HepG2 (cell line): ENCODE results near the gene C11orf21. TPM values are rescaled to one million over a fixed set of nuclear protein-coding genes. Genes with fewer than 3 reads are reported as not detected.
A peak's percentile ranks its signal among the peaks of the same experiment; 100 is the strongest.

Experiments
- AGO1 ChIP-seq: fragments of 200-400 bp; formaldehyde crosslinking; IDR thresholded peaks from 2 replicates; pipeline ENCODE4 v1.6.1; 2017; ENCODE audit warnings: mild to moderate bottlenecking, low read depth, low read length, moderate library complexity; ENCODE audit not compliant: poor library complexity, severe bottlenecking
- KDM2A ChIP-seq: sonication (generic); formaldehyde crosslinking; IDR thresholded peaks from 2 replicates; pipeline ENCODE4 v1.4.0; 2020; ENCODE audit warnings: low read depth, missing genetic modification reagents, borderline replicate concordance
- RELA ChIP-seq: sonication (generic); formaldehyde crosslinking; IDR thresholded peaks from 2 replicates; pipeline ENCODE4 v1.4.0; 2020; ENCODE audit warnings: missing genetic modification reagents
- SALL1 ChIP-seq: sonication (generic); formaldehyde crosslinking; IDR thresholded peaks from 2 replicates; pipeline ENCODE4 v1.8.0; 2022; ENCODE audit warnings: mild to moderate bottlenecking, missing genetic modification reagents
- SP140L ChIP-seq: sonication (generic); formaldehyde crosslinking; IDR thresholded peaks from 2 replicates; pipeline ENCODE4 v1.4.0; 2020; ENCODE audit warnings: missing genetic modification reagents, borderline replicate concordance
- ZFX ChIP-seq: sonication (generic); formaldehyde crosslinking; IDR thresholded peaks from 2 replicates; pipeline ENCODE4 v1.4.0; 2020; ENCODE audit warnings: mild to moderate bottlenecking, low read depth, missing genetic modification reagents, moderate library complexity
- ZNF234 ChIP-seq: sonication (generic); formaldehyde crosslinking; conservative IDR thresholded peaks from 2 replicates; pipeline ENCODE4 v1.5.1; 2020; ENCODE audit warnings: mild to moderate bottlenecking, missing genetic modification reagents
- ZNF598 ChIP-seq: sonication (generic); formaldehyde crosslinking; IDR thresholded peaks from 2 replicates; pipeline ENCODE4 v1.5.1; 2020; ENCODE audit warnings: mild to moderate bottlenecking, missing genetic modification reagents, borderline replicate concordance
- polyA plus RNA-seq, 8 experiments: library from polyadenylated mRNA; depleted of rRNA in 3 of 8; stranded (reverse) in 7 of 8; unstranded in 1 of 8; fragments of >200 nt; fragmentation: Illumina TruSeq in 4 of 8; extraction: Trizol in 4 of 8; gene quantifications; 2 replicates each; pipeline versions ENCODE4 v1.2.1 to v1.2.3, GENCODE V29; 2011 to 2016; ENCODE audit warnings: low read depth in 4 of 8, missing spikeins in 1 of 8, mixed read lengths in 1 of 8; ENCODE audit not compliant: insufficient read depth in 1 of 8
- total RNA-seq, 5 experiments: library from RNA; depleted of rRNA; stranded (reverse); fragments of >200 nt; fragmentation: Illumina TruSeq; extraction: Trizol; gene quantifications; 2 replicates each; pipeline ENCODE4 v1.2.3, GENCODE V29; 2016; ENCODE audit warnings: low read depth in 1 of 5
- TF ChIP-seq, protein P1 (sequence below), 2 experiments: sonication (generic) in 1 of 2; formaldehyde crosslinking in 1 of 2; IDR thresholded peaks; 2 replicates each; pipeline versions ENCODE4 v1.5.1 to v1.6.1; 2011 to 2020; ENCODE audit warnings: borderline replicate concordance in 1 of 2, low read depth in 1 of 2, low read length in 1 of 2, mild to moderate bottlenecking in 1 of 2, missing genetic modification reagents in 1 of 2, moderate library complexity in 1 of 2
- TF ChIP-seq, protein P2 (sequence below): sonication (generic); formaldehyde crosslinking; IDR thresholded peaks from 2 replicates; pipeline ENCODE4 v1.4.0; 2020; ENCODE audit warnings: missing genetic modification reagents
- TF ChIP-seq, protein P3 (sequence below): sonication (generic); formaldehyde crosslinking; IDR thresholded peaks from 2 replicates; pipeline ENCODE4 v1.4.0; 2020; ENCODE audit warnings: mild to moderate bottlenecking, missing genetic modification reagents
- TF ChIP-seq, protein P4 (sequence below): sonication (generic); formaldehyde crosslinking; IDR thresholded peaks from 2 replicates; pipeline ENCODE4 v1.4.0; 2020; ENCODE audit warnings: missing genetic modification reagents
- TF ChIP-seq, protein P5 (sequence below): sonication (generic); formaldehyde crosslinking; IDR thresholded peaks from 2 replicates; pipeline ENCODE4 v1.5.1; 2020; ENCODE audit warnings: mild to moderate bottlenecking, missing genetic modification reagents, moderate library complexity

C11orf21 gene
- total and polyA plus RNA-seq, 2 of the 13 experiments (the other 11 are each of a cell fraction or from before 2014, with no cell fraction given) = 0.08 TPM; not detected in 1

DNA sequence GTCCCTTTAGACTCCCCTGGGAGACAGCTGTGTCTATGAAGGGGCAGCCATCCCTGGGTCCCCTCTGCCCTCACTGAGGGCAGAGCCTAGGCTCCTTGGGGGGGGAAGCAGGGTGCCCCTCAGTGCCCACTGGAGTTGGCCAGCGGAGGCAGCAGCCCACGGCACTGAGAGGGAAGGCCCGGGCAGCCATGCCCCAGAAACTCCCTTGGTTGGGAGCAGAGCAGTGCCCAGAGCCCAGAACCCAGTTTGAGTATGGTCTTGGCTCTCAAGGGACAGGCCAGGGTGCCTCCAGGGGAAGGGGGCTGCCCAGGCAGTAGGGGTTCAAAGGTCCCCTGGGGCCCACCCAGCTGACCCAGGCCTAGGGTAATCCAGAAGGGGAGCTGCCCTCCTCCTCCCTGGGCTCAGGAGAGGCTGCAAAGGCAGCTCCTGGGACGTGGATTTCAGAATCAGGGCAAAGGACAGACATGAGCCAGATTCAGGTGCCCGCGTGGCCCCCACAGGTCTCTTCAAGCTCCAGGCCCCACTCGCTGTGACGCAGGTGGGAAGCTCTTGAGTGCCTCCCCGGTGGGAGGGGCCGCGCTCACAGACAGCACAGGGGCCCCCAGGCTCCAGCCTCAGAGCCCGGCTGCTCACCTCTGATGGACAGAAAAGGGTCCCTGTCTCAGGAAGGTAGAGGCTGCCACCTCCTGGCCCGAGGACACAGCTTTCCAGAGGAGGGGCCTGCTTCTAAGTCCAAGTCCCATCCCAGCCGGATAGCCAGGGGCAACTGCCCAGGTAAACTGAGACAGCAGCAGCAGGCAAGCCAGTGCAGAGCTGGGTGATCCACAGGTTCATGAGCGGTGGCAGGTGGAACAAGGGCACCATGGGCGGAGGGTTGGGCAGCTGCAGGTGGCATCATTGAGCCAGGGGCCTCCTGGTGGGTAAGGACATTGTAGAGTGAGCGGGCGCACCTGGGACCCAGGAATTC is 2.6 kb downstream of the C11orf21 start (continued):
- TF ChIP-seq, protein P1, sequence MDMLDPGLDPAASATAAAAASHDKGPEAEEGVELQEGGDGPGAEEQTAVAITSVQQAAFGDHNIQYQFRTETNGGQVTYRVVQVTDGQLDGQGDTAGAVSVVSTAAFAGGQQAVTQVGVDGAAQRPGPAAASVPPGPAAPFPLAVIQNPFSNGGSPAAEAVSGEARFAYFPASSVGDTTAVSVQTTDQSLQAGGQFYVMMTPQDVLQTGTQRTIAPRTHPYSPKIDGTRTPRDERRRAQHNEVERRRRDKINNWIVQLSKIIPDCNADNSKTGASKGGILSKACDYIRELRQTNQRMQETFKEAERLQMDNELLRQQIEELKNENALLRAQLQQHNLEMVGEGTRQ (IDR thresholded peaks at IDR 0.05; ENCODE audit: low read depth, low read length) = no peak
- TF ChIP-seq, protein P1 (CRISPR knock-in tag; IDR thresholded peaks at IDR 0.05; ENCODE audit: borderline replicate concordance) = no peak
- TF ChIP-seq, protein P2, sequence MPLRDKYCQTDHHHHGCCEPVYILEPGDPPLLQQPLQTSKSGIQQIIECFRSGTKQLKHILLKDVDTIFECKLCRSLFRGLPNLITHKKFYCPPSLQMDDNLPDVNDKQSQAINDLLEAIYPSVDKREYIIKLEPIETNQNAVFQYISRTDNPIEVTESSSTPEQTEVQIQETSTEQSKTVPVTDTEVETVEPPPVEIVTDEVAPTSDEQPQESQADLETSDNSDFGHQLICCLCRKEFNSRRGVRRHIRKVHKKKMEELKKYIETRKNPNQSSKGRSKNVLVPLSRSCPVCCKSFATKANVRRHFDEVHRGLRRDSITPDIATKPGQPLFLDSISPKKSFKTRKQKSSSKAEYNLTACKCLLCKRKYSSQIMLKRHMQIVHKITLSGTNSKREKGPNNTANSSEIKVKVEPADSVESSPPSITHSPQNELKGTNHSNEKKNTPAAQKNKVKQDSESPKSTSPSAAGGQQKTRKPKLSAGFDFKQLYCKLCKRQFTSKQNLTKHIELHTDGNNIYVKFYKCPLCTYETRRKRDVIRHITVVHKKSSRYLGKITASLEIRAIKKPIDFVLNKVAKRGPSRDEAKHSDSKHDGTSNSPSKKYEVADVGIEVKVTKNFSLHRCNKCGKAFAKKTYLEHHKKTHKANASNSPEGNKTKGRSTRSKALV (CRISPR knock-in tag) = no peak
- TF ChIP-seq SP140L (CRISPR knock-in tag) (no peak), RELA (0 out of 2 replicates have a peak, but pooled peaks have one; percentile 54), KDM2A (CRISPR knock-in tag) (peak; percentile 59; the same call in 1 of the 2 replicates), ZNF234 (CRISPR knock-in tag) (0 out of 2 replicates have a peak, but pooled peaks have one; percentile 33), AGO1 (no peak), ZNF598 (CRISPR knock-in tag) (no peak), SALL1 (peak; percentile 31; the same call in 1 of the 2 replicates), ZFX (CRISPR knock-in tag) (peak; percentile 60)
- TF ChIP-seq, protein P3, sequence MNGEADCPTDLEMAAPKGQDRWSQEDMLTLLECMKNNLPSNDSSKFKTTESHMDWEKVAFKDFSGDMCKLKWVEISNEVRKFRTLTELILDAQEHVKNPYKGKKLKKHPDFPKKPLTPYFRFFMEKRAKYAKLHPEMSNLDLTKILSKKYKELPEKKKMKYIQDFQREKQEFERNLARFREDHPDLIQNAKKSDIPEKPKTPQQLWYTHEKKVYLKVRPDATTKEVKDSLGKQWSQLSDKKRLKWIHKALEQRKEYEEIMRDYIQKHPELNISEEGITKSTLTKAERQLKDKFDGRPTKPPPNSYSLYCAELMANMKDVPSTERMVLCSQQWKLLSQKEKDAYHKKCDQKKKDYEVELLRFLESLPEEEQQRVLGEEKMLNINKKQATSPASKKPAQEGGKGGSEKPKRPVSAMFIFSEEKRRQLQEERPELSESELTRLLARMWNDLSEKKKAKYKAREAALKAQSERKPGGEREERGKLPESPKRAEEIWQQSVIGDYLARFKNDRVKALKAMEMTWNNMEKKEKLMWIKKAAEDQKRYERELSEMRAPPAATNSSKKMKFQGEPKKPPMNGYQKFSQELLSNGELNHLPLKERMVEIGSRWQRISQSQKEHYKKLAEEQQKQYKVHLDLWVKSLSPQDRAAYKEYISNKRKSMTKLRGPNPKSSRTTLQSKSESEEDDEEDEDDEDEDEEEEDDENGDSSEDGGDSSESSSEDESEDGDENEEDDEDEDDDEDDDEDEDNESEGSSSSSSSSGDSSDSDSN (CRISPR knock-in tag) = no peak
- TF ChIP-seq, protein P4, sequence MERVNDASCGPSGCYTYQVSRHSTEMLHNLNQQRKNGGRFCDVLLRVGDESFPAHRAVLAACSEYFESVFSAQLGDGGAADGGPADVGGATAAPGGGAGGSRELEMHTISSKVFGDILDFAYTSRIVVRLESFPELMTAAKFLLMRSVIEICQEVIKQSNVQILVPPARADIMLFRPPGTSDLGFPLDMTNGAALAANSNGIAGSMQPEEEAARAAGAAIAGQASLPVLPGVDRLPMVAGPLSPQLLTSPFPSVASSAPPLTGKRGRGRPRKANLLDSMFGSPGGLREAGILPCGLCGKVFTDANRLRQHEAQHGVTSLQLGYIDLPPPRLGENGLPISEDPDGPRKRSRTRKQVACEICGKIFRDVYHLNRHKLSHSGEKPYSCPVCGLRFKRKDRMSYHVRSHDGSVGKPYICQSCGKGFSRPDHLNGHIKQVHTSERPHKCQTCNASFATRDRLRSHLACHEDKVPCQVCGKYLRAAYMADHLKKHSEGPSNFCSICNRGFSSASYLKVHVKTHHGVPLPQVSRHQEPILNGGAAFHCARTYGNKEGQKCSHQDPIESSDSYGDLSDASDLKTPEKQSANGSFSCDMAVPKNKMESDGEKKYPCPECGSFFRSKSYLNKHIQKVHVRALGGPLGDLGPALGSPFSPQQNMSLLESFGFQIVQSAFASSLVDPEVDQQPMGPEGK (CRISPR knock-in tag) = peak; percentile 84
- TF ChIP-seq, protein P5, sequence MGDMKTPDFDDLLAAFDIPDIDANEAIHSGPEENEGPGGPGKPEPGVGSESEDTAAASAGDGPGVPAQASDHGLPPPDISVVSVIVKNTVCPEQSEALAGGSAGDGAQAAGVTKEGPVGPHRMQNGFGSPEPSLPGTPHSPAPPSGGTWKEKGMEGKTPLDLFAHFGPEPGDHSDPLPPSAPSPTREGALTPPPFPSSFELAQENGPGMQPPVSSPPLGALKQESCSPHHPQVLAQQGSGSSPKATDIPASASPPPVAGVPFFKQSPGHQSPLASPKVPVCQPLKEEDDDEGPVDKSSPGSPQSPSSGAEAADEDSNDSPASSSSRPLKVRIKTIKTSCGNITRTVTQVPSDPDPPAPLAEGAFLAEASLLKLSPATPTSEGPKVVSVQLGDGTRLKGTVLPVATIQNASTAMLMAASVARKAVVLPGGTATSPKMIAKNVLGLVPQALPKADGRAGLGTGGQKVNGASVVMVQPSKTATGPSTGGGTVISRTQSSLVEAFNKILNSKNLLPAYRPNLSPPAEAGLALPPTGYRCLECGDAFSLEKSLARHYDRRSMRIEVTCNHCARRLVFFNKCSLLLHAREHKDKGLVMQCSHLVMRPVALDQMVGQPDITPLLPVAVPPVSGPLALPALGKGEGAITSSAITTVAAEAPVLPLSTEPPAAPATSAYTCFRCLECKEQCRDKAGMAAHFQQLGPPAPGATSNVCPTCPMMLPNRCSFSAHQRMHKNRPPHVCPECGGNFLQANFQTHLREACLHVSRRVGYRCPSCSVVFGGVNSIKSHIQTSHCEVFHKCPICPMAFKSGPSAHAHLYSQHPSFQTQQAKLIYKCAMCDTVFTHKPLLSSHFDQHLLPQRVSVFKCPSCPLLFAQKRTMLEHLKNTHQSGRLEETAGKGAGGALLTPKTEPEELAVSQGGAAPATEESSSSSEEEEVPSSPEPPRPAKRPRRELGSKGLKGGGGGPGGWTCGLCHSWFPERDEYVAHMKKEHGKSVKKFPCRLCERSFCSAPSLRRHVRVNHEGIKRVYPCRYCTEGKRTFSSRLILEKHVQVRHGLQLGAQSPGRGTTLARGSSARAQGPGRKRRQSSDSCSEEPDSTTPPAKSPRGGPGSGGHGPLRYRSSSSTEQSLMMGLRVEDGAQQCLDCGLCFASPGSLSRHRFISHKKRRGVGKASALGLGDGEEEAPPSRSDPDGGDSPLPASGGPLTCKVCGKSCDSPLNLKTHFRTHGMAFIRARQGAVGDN (CRISPR knock-in tag) = peak; percentile 51; the same call in 1 of the 2 replicates
